HG03442 (cell line): ENCODE results near the gene HHATL.

Source experiments
- ATAC-seq: cut with Tn5 transposase; IDR thresholded peaks from one replicate; pipeline ENCODE4 v1.9.1; 2021; ENCODE audit warnings: mild to moderate bottlenecking, moderate library complexity; ENCODE audit not compliant: unreplicated experiment

HHATL gene, protein sequence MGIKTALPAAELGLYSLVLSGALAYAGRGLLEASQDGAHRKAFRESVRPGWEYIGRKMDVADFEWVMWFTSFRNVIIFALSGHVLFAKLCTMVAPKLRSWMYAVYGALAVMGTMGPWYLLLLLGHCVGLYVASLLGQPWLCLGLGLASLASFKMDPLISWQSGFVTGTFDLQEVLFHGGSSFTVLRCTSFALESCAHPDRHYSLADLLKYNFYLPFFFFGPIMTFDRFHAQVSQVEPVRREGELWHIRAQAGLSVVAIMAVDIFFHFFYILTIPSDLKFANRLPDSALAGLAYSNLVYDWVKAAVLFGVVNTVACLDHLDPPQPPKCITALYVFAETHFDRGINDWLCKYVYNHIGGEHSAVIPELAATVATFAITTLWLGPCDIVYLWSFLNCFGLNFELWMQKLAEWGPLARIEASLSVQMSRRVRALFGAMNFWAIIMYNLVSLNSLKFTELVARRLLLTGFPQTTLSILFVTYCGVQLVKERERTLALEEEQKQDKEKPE

DNA sequence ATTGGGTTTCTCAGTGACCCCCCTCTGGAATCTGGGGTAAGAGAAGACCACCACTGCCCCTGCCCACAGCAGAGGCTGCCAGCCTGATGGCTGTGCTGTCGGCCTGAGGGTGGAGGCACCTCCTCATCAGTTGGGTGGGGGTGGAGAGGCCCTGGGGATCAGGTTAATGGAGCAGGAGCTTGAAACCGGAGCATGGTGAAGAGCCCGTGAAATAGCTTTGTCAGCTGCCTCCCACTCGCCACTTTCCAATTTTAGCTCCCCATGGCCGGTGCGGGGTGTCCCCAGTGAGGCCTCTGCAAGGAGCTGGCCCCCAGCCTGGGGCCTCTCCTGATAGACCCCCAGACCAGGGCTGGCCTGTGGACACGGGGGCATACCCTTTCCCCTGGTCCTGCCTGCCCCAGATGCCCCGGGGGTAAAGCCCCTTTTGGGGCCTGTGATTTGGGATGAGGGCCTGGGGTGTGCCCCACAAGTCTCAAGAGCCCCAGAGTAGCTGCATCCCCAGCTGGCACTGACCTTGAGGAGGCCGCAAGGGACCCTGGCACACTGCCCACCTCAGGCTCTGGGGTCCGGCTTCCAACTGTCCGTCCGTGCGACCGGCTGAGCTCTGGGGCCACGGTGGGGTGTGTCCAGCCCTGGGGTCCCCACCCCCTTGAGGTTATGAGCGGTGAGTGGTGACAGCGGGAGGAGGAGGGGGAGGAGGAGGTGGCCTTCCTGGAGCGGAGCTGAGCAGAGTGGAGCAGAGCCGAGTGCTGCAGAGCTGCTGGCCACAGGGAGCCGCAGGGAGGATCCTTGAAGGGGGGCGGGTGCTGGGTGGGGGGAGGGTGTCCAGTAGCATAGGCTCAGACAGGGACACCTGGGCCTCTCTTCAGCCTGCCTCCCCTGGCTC is at the start of gene HHATL:
Gene HHATL, minus strand, starts transcription at position 733 of the 886 bp plus-strand sequence. CDS start 1,972 bp downstream, outside the sequence.
- ATAC-seq = no peak

DNA sequence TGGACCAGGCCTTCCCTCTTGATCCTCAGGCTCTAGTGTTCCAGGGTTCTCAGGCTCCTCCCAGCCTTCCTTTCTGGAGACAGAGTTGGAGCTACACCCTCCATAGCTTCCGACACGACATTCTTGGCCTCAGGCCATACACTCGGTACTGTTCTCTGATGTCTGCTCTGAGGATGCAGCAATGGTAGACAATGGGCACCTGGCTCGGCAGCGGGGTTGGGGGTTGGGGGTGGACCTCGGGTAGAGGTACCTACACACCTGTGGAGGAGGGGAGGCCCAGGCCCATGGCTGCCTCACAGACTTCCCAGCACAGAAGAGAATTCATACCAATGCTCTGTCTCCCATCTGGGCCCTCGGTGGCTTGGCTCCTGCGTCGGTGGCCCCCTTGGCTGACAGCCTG is 49.0 kb upstream of the HHATL start:
- no peak for ATAC-seq

DNA sequence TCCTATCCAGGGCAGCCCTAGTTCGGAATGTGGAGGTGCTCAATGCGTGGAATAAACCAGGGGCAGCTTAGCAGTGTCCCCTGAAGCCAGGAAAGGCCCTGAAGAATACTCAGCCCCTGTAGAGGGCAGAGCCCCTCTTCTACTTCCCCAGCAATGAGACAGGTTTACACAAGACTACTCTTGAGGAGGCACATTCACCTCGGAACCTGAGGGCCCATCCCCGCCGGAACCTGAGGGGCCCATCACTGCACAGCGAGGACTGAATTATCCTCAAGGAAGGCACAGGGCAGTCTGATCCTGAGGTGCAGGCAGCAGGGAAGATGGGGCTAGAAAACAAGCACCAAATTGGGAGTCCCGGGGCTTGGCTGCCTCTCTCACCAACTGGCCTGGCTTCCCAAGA is 48.2 kb upstream of the HHATL start:
- no peak for ATAC-seq

DNA sequence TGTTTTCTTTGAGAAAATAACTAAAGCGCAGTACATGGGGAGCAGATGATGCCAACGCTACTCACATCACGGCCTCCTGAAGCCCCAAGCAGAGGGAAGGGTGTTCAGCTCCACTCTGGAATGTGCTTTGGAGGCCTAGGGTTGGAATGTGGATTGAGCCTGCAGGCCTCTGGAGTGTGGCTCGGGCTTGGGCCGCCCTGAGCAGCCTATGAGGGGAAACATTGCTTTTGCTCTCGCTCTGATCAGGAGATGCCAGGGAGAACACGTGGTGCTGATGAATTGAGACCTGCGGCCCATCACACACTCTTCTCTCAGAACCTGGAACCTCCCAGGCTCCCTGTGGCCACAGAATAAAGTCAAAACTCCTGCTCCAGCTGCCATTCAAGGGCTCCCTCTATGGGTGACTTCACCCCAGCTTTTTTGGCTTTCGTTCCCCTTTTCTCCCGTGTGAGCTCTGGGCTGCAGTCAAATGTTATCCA is 47.2 kb upstream of the HHATL start:
- no peak for ATAC-seq

DNA sequence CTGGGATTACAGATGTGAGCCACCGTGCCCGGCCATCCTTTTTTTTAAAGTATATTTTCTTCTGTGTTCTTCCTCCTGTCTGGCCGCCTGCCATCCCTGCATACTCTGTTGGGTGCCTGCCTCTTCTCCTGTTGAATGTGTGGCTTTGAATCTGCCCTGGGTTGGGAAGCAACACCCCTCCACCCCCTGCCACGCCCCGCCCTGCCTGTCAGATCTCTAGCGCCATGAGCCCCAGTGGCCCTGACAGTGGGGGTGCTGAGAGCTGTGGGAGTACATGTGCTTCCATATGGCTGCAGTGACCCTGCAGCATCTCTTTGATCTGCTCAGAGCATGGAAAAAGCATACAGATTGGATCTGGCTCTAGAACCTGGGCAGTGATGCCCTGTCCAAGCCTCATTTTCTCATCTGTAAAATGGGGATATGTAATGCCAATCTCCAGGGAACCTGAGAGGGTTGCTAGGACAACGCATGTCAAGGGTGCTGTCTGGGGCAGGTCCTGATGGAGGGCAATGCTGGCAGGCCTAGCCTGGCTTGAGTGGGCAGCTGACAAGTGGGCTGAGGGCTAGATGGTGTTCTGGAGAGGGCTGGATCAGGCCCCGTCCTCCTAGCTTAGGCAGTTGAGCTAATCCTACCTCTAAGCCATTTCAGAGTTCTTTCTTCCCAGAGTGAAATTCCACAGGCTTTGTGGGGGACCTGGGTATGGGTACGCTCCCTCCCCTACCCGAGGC is 46.6 kb upstream of the HHATL start:
- no peak for ATAC-seq

DNA sequence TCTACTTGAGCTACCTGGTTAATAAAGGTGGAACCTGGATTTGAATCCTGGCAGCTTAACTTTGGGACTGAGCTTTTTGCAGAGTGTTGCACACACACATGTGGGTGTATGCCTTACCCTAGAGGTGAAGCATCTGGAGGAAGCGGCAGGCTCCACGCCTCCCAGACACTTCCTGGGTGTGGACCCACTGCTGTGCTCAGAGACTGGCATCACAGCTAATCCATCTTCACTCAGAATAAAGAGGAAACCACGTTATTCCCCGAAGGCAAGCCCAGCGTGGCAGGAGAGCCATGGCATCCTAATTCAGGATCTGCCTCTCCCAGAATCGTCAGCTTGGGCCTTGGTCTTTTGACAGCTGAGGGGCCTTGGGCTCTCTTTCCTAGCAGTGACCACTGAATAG is 45.0 kb upstream of the HHATL start:
- ATAC-seq = no peak

DNA sequence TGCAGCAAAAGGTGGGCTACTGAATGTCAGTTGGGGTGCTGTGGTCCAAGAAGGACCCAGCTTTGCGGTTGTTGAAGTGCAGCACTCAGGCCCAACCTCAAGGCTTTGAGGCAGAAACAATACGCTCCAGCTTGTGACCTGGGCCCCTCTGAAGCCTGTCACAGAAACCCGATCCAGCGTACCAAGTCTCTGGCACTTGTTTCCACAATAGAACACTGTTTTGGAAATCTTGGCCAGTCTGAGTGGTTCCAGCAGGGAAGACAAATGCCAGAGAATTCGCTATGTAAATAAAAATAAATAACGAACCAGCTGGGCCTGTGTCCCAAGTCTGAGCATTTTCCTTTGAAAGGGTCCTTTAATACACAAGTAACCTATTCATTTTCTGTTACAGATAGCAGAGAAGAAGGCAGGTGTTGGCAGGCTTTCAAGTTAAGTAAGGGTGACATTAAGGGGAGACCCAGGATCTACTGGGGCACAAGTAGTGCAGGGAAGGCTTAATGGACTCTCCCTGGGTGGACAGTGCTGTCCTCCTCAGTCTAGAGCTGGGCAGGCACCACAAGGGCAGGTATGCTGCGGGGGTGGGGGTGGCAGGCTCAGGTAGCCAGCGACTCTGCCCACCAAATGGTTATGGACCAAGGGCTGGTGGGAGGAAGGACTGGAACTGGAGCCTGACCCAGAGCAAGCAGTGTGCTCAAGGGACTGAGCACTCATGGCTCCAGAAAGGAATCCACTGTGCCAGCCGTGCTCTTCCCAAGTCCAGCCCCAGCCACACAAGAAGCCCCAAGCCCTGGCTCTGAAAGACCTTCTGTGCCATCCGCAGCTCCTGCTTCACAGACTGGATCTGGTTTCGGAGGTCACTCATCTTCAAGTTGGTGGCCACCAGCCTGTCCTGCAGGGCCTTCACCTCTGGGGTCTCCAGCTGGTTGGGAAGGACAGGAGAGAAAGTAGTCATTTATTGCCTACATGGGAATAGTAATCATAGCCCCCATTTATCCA is 44.2 kb upstream of the HHATL start:
- ATAC-seq = no peak

DNA sequence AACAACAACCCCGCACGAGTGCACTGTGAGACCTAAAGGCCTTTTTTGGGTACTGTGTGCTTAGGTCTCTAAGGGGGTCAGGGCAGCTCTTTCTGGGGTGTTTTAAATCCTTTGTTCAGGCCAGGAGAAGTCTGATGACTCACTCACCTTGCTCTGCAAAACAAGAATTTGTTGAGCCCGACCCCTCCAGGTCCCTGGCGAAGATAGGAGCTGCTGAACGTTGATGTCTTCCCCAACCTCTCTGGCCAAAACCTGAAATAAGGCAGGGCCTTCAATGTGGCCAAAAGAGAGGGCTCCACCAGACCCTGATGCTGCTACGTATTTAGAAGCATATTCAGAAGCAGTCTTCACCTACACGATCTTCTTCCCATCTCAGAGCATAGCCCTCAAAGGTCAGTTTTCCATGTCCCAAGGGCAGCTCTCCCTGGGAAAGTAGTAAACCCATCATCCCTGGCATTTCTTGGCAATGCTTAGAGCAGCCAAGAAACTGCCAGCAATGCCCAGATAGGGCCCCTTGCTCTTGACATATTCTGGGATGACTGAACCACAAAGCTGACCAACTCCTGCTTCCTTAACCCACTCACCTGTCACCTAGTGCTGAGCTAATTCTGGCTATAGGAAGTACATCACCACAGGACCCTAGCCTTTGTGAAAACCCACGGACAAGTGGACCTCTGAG is 43.3 kb upstream of the HHATL start:
- ATAC-seq = no peak

DNA sequence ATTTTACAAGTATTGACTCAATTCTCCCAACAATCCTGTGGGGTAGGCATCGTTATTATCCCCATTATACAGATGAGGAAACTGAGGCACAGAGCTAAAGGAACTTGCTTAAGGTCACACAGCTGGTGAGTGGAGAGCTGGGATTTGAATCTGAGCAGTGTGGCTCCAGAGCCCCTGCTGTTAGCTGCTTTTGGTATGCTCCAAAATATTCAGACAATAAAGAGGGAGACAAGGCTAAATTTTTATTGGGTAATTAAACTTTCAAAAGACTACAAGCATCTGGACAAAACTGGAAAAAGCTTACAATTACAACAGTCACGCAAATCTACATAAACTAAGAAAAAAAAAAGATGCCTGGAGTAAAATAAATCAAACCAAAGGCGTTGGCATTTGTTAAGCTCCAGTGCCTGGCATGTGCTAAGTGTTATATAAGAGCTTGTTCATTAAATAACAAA is 42.7 kb upstream of the HHATL start:
- ATAC-seq = no peak

DNA sequence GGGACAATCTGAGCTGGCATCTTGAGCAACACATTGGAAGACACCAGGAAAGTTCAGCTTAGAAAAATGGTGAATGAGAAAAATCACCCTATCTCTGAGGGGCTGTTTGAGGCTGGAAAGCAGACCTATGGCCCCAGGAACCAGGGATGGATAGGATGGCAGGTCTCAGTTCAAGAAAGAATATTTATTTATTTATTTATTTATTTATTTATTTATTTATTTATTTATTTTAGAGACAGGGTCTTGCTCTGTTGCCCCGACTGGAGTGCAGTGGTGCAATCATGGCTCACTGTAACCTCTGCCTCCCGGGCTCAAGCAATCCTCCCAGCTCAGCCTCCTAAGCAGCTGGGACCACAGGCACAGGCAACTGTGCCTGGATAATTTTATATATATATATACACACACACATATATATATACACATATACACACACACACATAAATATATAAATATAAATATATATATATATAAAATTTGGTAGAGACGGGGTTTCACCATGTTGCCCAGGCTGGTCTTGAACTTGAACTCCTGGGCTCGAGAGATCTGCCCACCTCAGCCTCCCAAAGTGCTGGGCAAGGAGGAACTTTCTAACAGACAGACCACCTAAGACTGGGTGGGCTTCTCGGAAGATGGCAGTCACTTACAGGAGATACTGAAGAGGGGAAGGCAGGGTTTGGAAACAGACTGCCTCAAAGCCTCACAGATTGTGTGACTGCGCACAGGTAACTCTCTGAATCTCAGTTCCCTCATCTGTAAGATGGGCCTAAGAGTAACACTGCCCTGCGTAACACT is 40.8 kb upstream of the HHATL start:
- no peak for ATAC-seq

DNA sequence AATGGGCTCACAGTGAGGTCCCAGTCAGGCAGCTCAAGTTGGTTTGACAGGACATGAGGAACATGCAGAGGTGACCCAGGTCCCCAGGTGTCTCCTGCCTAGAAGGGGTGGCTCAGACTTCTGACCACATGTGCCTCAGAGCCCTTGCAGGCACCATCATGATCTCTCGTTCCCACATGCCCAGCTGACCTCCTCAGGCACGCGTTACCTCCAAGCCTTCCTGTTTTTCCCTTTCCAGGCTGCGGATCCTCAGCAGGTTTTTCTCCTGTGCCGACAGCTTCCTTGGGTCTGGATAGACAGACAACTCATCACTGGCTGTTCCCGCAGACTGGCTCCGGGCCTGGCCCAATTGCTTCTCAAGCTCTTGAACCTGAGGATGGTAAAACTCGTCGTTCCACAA is 40.1 kb upstream of the HHATL start:
- no peak for ATAC-seq

DNA sequence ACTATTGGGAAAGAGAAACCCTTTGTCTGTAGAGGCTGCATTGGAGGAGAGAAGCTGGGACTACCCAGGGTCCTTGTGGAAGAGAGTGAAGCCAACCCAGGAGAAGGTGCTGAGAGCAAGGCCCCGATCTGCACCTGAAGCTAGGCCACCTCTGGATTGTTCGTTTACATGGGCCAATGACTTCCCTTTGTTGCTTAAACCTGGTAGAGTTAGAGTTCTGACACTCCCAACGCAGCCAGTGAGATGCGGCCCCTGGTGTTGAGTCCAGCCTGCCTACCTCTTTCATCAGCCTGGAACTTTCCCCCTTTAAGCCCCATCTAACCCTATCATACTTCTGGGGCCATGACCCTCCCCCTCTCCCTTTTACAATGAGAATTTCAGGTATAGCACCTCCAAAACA is 39.7 kb upstream of the HHATL start:
- ATAC-seq = no peak

DNA sequence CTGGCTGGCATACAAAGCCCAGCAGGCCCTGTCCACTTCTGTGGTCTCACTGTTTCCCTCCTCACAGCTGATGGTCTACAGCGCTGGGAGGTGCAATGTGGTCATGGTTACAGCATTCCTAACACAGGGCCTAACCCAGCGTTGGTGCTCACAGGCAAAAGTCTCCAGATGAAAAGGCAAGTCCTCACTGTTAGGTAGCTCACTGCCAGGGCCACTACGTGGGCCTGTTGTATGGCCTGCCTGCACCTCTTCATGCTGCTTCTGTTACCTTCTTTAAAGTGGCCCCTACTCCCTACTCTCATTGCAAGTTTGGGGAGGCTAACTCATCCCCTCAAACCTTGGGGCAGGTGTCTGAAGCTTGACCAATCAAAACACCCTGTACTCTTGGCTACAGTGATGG is 39.2 kb upstream of the HHATL start:
- ATAC-seq = no peak

DNA sequence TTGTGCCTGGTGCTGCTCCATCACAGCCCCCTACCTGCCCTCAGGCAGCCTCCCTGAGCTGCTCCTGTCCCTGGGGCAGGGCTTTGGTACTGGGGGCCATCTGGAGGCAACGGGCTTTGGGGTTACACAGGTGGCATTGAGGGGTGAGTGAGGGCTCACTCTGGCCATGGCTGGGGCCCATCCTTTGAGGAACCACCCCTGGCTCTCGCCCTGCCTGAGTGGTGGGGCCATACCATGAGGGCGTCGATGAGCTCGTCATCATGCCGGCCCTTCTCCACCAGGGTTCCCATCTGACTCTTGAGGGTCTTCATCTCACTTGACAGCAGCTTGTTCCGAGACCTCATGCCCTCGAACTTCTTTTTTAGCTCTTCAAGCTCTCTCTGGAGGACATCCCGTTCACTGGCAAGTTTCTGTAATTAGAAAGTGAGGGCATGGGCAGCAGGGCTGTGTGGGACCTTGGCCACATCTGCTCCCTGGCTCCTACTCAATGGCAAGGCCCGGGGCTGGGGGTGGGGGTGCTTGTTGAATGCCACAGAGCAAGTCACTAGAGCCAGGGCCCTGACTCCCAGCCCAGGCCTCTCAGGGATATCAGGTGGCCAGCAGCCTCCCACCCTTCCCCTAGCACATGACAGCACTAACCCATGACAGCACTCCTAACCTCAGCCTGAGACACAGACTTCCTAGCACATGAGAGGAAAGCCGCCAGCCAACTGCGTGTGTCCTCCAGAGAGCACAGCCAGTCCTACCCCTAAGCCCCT is 37.0 kb upstream of the HHATL start:
- ATAC-seq = no peak

DNA sequence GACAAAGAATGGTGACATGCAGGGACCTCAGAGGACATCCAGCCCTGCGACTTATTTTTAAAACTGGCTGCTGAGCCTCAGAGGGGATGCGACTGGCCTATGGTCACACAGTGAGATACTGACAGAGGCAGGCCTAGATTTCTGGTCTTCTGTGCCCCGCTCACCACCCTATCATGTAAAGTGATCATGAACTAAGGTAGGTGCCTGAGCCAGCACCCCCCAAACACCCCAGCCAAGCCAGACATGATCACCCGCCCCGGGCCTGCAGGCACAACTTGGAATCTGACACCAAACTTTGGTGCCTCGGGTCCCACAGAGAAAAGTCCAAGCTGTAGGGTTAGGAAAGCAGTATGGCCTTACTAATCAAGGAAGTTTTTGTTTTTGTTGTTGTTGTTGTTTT is 33.9 kb upstream of the HHATL start:
- ATAC-seq = no peak

DNA sequence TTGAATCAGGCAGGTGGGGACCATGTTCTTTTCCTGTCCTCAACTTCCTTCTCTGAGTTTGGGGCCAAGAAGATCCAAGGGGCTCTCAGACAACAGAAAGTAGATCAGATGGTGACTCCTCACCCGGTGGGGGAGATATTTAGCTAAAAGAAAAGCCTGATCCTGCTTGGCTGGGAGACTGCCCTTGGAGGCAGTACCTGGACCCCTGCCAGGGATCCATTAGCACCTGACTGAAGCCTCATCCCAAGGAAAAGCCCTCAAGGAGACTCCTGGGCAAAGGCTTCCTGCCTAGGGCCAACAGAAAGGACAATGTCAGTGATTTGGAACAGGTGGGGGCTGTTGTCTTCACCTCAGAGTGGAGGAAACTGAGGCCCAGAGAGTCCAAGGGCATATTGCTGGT is 33.5 kb upstream of the HHATL start:
- no peak for ATAC-seq

DNA sequence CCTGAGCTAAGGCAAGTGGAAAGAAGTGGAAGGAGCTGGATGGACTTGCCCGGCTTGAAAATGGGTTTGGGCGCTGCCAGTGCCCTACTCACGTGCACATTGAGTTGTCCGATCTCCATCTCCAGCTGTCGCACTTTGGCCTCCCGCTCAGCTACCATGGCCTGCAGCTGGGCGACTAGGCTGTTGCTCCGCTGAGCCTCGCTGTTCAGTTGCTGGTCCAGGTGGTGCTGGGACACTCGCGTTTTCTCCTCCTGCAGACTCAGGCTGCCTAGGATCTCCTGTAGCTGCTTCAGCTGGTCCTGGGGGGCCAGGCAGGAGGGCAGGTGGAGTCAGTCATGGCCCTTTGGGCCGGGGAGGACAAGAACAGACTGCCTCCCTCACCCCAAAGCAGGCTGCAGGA is 33.0 kb upstream of the HHATL start:
- no peak for ATAC-seq

DNA sequence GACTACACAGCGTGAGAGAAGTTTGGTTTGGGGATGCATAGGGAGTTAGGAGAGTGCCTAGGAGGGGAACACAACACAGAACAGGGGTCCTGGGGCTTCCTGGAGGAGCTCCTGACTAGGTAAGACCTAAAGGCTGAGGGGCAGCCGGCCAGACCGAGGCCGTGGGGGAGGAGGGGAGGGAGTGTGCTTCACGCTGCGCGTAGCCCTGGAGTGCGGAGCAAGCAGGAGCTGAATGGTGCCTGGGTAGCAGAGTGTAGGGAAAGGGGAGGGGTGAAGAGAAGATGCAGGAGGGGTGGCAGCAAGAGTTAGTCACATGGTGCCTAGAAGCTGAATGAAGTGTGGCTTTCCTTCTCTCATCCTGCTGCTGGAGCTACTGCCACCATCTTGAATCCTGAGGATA is 32.4 kb upstream of the HHATL start:
- no peak for ATAC-seq
